Testis (tissue), 3 donors: ENCODE results near the gene KLK15. TPM values are rescaled to one million over a fixed set of nuclear protein-coding genes. Genes with fewer than 3 reads are reported as not detected.

Experiments used
- DNase-seq: peaks from one replicate; pipeline ENCODE4 v3.0.0-alpha.2; 2019
- H3K27ac ChIP-seq, 2 donors: fragments of 200-600 bp; sonication (generic); one replicate each; pipeline ENCODE4 v1.5.1; 2019
- H3K27me3 ChIP-seq: fragments of 200-600 bp; sonication (generic); one replicate; pipeline ENCODE4 v1.5.1; 2019
- H3K36me3 ChIP-seq: fragments of 200-600 bp; sonication (generic); one replicate; pipeline ENCODE4 v1.5.1; 2017; ENCODE audit warnings: low read depth; ENCODE audit errors: missing control alignments
- H3K4me1 ChIP-seq: fragments of 200-600 bp; sonication (generic); one replicate; pipeline ENCODE4 v1.5.1; 2019
- H3K4me3 ChIP-seq, 2 donors: fragments of 200-600 bp; sonication (generic); one replicate each; pipeline ENCODE4 v1.5.1; 2017 to 2019
- H3K9me3 ChIP-seq: fragments of 200-600 bp; sonication (generic); one replicate; pipeline ENCODE4 v1.5.1; 2017
- CTCF ChIP-seq, 3 experiments: fragments of 450-650 bp in 2 of 3; fragments of 200-600 bp in 1 of 3; sonication (generic) in 1 of 3; IDR thresholded peaks; one replicate each; pipeline ENCODE4 v1.5.1; 2016 to 2019; ENCODE audit warnings: antibody characterized with exemption in 3 of 3, mild to moderate bottlenecking in 2 of 3, moderate library complexity in 1 of 3
- POLR2A ChIP-seq: fragments of 450-650 bp; IDR thresholded peaks from one replicate; pipeline ENCODE4 v1.6.1; 2017; ENCODE audit warnings: antibody characterized with exemption, mild to moderate bottlenecking, moderate library complexity
- WGBS, 2 donors: methylation state at CpG; one replicate each; pipeline ENCODE4 v1.1.5; 2018; 5-methylcytosine and 5-hydroxymethylcytosine counted together
- intact Hi-C: fragments of 100-400 bp; cut with DNase I; formaldehyde crosslinking; loops from one replicate; pipeline ENCODE4 v1.15.1; 2023; ENCODE audit warnings: low total_unique reads
- polyA plus RNA-seq: library from polyadenylated mRNA; stranded (reverse); fragments of 350-450 nt; fragmentation: Illumina TruSeq; extraction: RNeasy Lipid Tissue Mini Kit (QIAGEN cat#74804); gene quantifications from one replicate; pipeline ENCODE4 v1.2.3, GENCODE V29; 2014; ENCODE audit warnings: low read depth, low replicate concordance; ENCODE audit not compliant: insufficient read depth
- total RNA-seq, 2 donors: library from RNA; depleted of rRNA; stranded (reverse); fragments of >200 nt; gene quantifications; one replicate each; pipeline ENCODE4 v1.2.3, GENCODE V29; 2016

KLK15 gene
- total and polyA plus RNA-seq, 3 donors from 2014 or later = 5.5 to 9.0 (median 7.4) TPM

- no peak overlapping the region for H3K4me3 ChIP-seq
- TF ChIP-seq POLR2A (no peak), CTCF (IDR thresholded peaks at IDR 0.05) (no peak)
- H3K9me3 ChIP-seq = no peaks in the 10 kb centered on the region
- intact Hi-C loops = no loop called here
- no peak for DNase-seq
- no peak overlapping the region for H3K27ac ChIP-seq
- no peaks in the 10 kb centered on the region for H3K4me1 ChIP-seq
- 91 to 94% methylated on average over 4 of the region's 4 CpGs for WGBS, 2 donors
- no peaks in the 10 kb centered on the region for H3K27me3 ChIP-seq
- H3K36me3 ChIP-seq = no peaks in the 10 kb centered on the region
These were observed 26.5 kb upstream of the KLK15 start for GRCh38 chr19:50859849-50860248.

- Histone ChIP-seq H3K4me1 (no peaks in the 10 kb centered on the region), H3K9me3 (no peaks in the 10 kb centered on the region), H3K27me3 (no peaks in the 10 kb centered on the region), H3K27ac (no peak overlapping the region), H3K36me3 (no peaks in the 10 kb centered on the region), H3K4me3 (no peak overlapping the region)
- TF ChIP-seq CTCF (IDR thresholded peaks at IDR 0.05) (no peak), POLR2A (no peak)
- intact Hi-C loops = no loop called here
- 55 to 60% methylated on average over 6 to 7 of the region's 7 CpGs for WGBS, 2 donors
- no peak for DNase-seq
These were observed 25.5 kb upstream of the KLK15 start for GRCh38 chr19:50858886-50859285.

- H3K4me3 ChIP-seq = no peak overlapping the region
- TF ChIP-seq CTCF (IDR thresholded peaks at IDR 0.05) = no peak
- no peak for TF ChIP-seq POLR2A
- H3K36me3 ChIP-seq = no peaks in the 10 kb centered on the region
- DNase-seq = no peak
- 62% methylated on average over 6 of the region's 6 CpGs for WGBS, 2 donors
- H3K9me3 ChIP-seq = no peaks in the 10 kb centered on the region
- H3K4me1 ChIP-seq = no peaks in the 10 kb centered on the region
- intact Hi-C loops = no loop called here
- no peaks in the 10 kb centered on the region for H3K27me3 ChIP-seq
- H3K27ac ChIP-seq = no peak overlapping the region
These were observed 24.0 kb upstream of the KLK15 start for GRCh38 chr19:50857366-50857765.

- H3K36me3 ChIP-seq = no peaks in the 10 kb centered on the region
- no peak for DNase-seq
- WGBS, 2 donors = 71 to 78% methylated on average over 5 to 9 of the region's 9 CpGs
- H3K27ac ChIP-seq = no peak within 1 kb of the TSS
- H3K4me3 ChIP-seq = no peak within 1 kb of the TSS
- no peaks in the 10 kb centered on the region for H3K9me3 ChIP-seq
- H3K4me1 ChIP-seq = no peaks in the 10 kb centered on the region
- H3K27me3 ChIP-seq = no peaks in the 10 kb centered on the region
- intact Hi-C loops = no loop called here
- no peak for TF ChIP-seq CTCF (IDR thresholded peaks at IDR 0.05)
These were observed 21.4 kb upstream of the KLK15 start, which contains the start of gene KLK3 for GRCh38 chr19:50854636-50855410. KLK3 (plus strand) TSS chr19:50854915; CDS start chr19:50854956, 41 bp downstream.

GRCh38 chr19:50851620-50852019 lies 18.2 kb upstream of the KLK15 start:
- Histone ChIP-seq H3K36me3 (no peaks in the 10 kb centered on the region), H3K4me3 (no peak overlapping the region), H3K27ac (no peak overlapping the region), H3K4me1 (no peaks in the 10 kb centered on the region), H3K27me3 (no peaks in the 10 kb centered on the region), H3K9me3 (no peaks in the 10 kb centered on the region)
- intact Hi-C loops = no loop called here
- no peak for TF ChIP-seq CTCF (IDR thresholded peaks at IDR 0.05)
- no peak for TF ChIP-seq POLR2A
- DNase-seq = no peak
- WGBS, 2 donors = 71 to 85% methylated on average over 4 of the region's 4 CpGs
